Keratinocyte (primary cell): ENCODE measurements around the gene SLX4. TPM values are rescaled to one million over a fixed set of nuclear protein-coding genes. Genes with fewer than 3 reads are reported as not detected.

Experiments
- DNase-seq: peaks from one replicate; pipeline ENCODE4 v3.0.0-alpha.2; 2011; ENCODE audit warnings: low read depth, missing footprints, low spot score
- FAIRE-seq: peaks from 2 replicates; lab custom pipeline; 2011; peaks lifted over from hg19 to GRCh38; lab: Jason Lieb, UNC
- H2AFZ ChIP-seq: 2 replicates; pipeline ENCODE4 v1.6.0; 2012; ENCODE audit warnings: low read length, control low read depth, inconsistent platforms; ENCODE audit not compliant: control insufficient read depth
- H3K27ac ChIP-seq: 2 replicates; pipeline ENCODE4 v1.5.1; 2011; ENCODE audit warnings: low read length; ENCODE audit not compliant: control insufficient read depth, insufficient read depth
- H3K27me3 ChIP-seq: 3 replicates; pipeline ENCODE4 v1.6.0; 2011; ENCODE audit warnings: low read length; ENCODE audit not compliant: control insufficient read depth, insufficient read depth; ENCODE audit errors: extremely low read depth
- H3K36me3 ChIP-seq, 2 experiments: 2 replicates in 1 of 2; 3 replicates in 1 of 2; pipeline ENCODE4 v1.5.1; 2011; ENCODE audit warnings: low read length in 2 of 2, mild to moderate bottlenecking in 1 of 2; ENCODE audit not compliant: control insufficient read depth in 2 of 2, insufficient read depth in 2 of 2; ENCODE audit errors: extremely low read depth in 1 of 2
- H3K4me1 ChIP-seq: 3 replicates; pipeline ENCODE4 v1.5.1; 2011; ENCODE audit warnings: low read length; ENCODE audit not compliant: control insufficient read depth, insufficient read depth; ENCODE audit errors: extremely low read depth
- H3K4me2 ChIP-seq: 3 replicates; pipeline ENCODE4 v1.6.0; 2011; ENCODE audit warnings: low read depth, low read length; ENCODE audit not compliant: control insufficient read depth, insufficient read depth; ENCODE audit errors: extremely low read depth
- H3K4me3 ChIP-seq, 3 experiments: fragments of 200-600 bp in 1 of 3; sonication (generic) in 1 of 3; 2 replicates in 2 of 3; 3 replicates in 1 of 3; pipeline ENCODE4 v1.5.1; 2011 to 2016; ENCODE audit warnings: low read length in 3 of 3, mild to moderate bottlenecking in 3 of 3, control low read depth in 2 of 3, inconsistent platforms in 1 of 3, low read depth in 1 of 3, mixed read lengths in 1 of 3, mixed run types in 1 of 3, moderate library complexity in 1 of 3; ENCODE audit not compliant: control insufficient read depth in 2 of 3, insufficient read depth in 2 of 3; ENCODE audit errors: extremely low read depth in 1 of 3
- H3K79me2 ChIP-seq: 2 replicates; pipeline ENCODE4 v1.6.0; 2012; ENCODE audit warnings: low read length; ENCODE audit not compliant: control insufficient read depth, insufficient read depth
- H3K9ac ChIP-seq: 3 replicates; pipeline ENCODE4 v1.6.0; 2011; ENCODE audit warnings: low read length; ENCODE audit not compliant: control insufficient read depth, insufficient read depth; ENCODE audit errors: extremely low read depth
- H3K9me1 ChIP-seq: 3 replicates; pipeline ENCODE4 v1.6.0; 2011; ENCODE audit warnings: low read length; ENCODE audit not compliant: control insufficient read depth, insufficient read depth; ENCODE audit errors: extremely low read depth
- H3K9me3 ChIP-seq: 2 replicates; pipeline ENCODE4 v1.5.1; 2012; ENCODE audit warnings: low read depth, low read length; ENCODE audit not compliant: control insufficient read depth
- H4K20me1 ChIP-seq: 3 replicates; pipeline ENCODE4 v1.6.0; 2011; ENCODE audit warnings: low read length; ENCODE audit not compliant: control insufficient read depth, insufficient read depth; ENCODE audit errors: extremely low read depth
- CTCF ChIP-seq, 3 experiments: IDR thresholded peaks in 1 of 3; conservative IDR thresholded peaks in 1 of 3; optimal IDR thresholded peaks in 1 of 3; 2 replicates in 2 of 3; 3 replicates in 1 of 3; pipeline versions ENCODE3 to v1.5.1; 2011; ENCODE audit warnings: low read length in 3 of 3, mild to moderate bottlenecking in 3 of 3, moderate library complexity in 2 of 3, control low read depth in 1 of 3, inconsistent platforms in 1 of 3; ENCODE audit not compliant: insufficient read depth in 2 of 3; ENCODE audit errors: extremely low read depth in 1 of 3
- EZH2 ChIP-seq: IDR thresholded peaks from one replicate; pipeline ENCODE4 v1.6.1; 2012; ENCODE audit warnings: inconsistent platforms, mild to moderate bottlenecking, low read length, moderate library complexity
- dilution Hi-C: fragments of 300-500 bp; cut with MboI; formaldehyde crosslinking; loops from one replicate; pipeline ENCODE4 v1.7.0; 2020; ENCODE audit warnings: low sequenced_read_pairs; ENCODE audit not compliant: extremely low pct_ligation_motif_present
- polyA plus RNA-seq, 5 experiments: library from polyadenylated mRNA; depleted of rRNA in 3 of 5; stranded (reverse) in 3 of 5; stranded (forward) in 1 of 5; unstranded in 1 of 5; fragments of >200 nt; gene quantifications; 1 replicate in 1 of 5; 2 replicates in 3 of 5; 3 replicates in 1 of 5; pipeline versions ENCODE4 v1.2.1 to v1.2.3, GENCODE V29; 2011 to 2012; ENCODE audit warnings: missing spikeins in 2 of 5, low read depth in 1 of 5, low replicate concordance in 1 of 5

The SLX4 gene
- polyA plus RNA-seq, 1 donor (not counting 4 experiments of a cell fraction or from before 2014, with no cell fraction given), result 2.0 TPM

- Histone ChIP-seq H3K4me1 (no peaks in the 10 kb centered on the region), H4K20me1 (no peaks in the 10 kb centered on the region), H3K4me3 (no peak overlapping the region), H2AFZ (no peak overlapping the region), H3K9me3 (no peaks in the 10 kb centered on the region), H3K9me1 (no peaks in the 10 kb centered on the region), H3K27ac (no peak overlapping the region), H3K27me3 (no peaks in the 10 kb centered on the region), H3K79me2 (no peaks in the 10 kb centered on the region), H3K36me3 (peaks cover 2 to 8% of the 10 kb centered on the region in 2 experiments), H3K9ac (no peak overlapping the region), H3K4me2 (no peak overlapping the region)
- TF ChIP-seq CTCF (optimal IDR thresholded peaks at IDR 0.05 in 1 of 3, IDR thresholded peaks at IDR 0.05 in 1 of 3, conservative IDR thresholded peaks at IDR 0.05 in 1 of 3; ENCODE audit: extremely low read depth in 1 of 3, insufficient read depth in 2 of 3, low read length in 3 of 3) (no peak), EZH2 (no peak)
- FAIRE-seq, result no peak
- DNase-seq, result no peak
- dilution Hi-C loops, result no loop called here
Measured at GRCh38 chr16:3541527-3542155, 69.8 kb downstream of the SLX4 start.

GRCh38 chr16:3538222-3538621, 73.2 kb downstream of the SLX4 start:
- Histone ChIP-seq H3K36me3 (peaks cover 8 to 9% of the 10 kb centered on the region in 2 experiments), H3K9me3 (no peaks in the 10 kb centered on the region), H3K4me2 (no peak overlapping the region), H2AFZ (no peak overlapping the region), H3K9me1 (no peaks in the 10 kb centered on the region), H3K27me3 (no peaks in the 10 kb centered on the region), H3K9ac (no peak overlapping the region), H3K79me2 (no peaks in the 10 kb centered on the region), H3K4me1 (no peaks in the 10 kb centered on the region), H3K27ac (no peak overlapping the region), H4K20me1 (no peaks in the 10 kb centered on the region), H3K4me3 (no peak overlapping the region)
- DNase-seq (no peak), FAIRE-seq (no peak)
- dilution Hi-C loops, result no loop called here
- no peak for TF ChIP-seq CTCF (optimal IDR thresholded peaks at IDR 0.05 in 1 of 3, IDR thresholded peaks at IDR 0.05 in 1 of 3, conservative IDR thresholded peaks at IDR 0.05 in 1 of 3; ENCODE audit: extremely low read depth in 1 of 3, insufficient read depth in 2 of 3, low read length in 3 of 3)
